Stomach (tissue), 4 donors: ENCODE results near the gene ZNF778.

Experiments used
- CTCF ChIP-seq, 7 experiments: fragments of 450-650 bp in 4 of 7; fragments of 200-600 bp in 3 of 7; sonication (generic) in 3 of 7; IDR thresholded peaks; one replicate each; pipeline ENCODE4 v1.5.1; 2016 to 2019; ENCODE audit warnings: antibody characterized with exemption in 7 of 7, control low read depth in 2 of 7, mild to moderate bottlenecking in 1 of 7
- POLR2A ChIP-seq, 4 donors: fragments of 450-650 bp; IDR thresholded peaks; one replicate each; pipeline ENCODE4 v1.6.1; 2016; ENCODE audit warnings: antibody characterized with exemption in 4 of 4, control low read depth in 2 of 4, mild to moderate bottlenecking in 1 of 4, moderate library complexity in 1 of 4

GRCh38 chr16:89266521-89267134 lies 49.1 kb downstream of the ZNF778 start:
- TF ChIP-seq POLR2A (IDR thresholded peaks at IDR 0.05), result no peak
- TF ChIP-seq CTCF (IDR thresholded peaks at IDR 0.05), result no peak
